Neural crest cell (in vitro differentiated cells): ENCODE measurements around the gene AUTS2. TPM values are rescaled to one million over a fixed set of nuclear protein-coding genes. Genes with fewer than 3 reads are reported as not detected.

Source experiments
- DNase-seq: peaks from one replicate; pipeline ENCODE4 v3.0.0; 2021; ENCODE audit warnings: low read depth, mixed read lengths, low spot score
- H3K27ac Mint-ChIP-seq: one replicate; pipeline ENCODE4 v1.8.0; 2021; ENCODE audit warnings: mild to moderate bottlenecking, mixed read lengths; ENCODE audit not compliant: unreplicated experiment
- H3K27me3 Mint-ChIP-seq: 2 replicates; pipeline ENCODE4 v1.8.0; 2021; ENCODE audit warnings: low read depth, mild to moderate bottlenecking, mixed read lengths
- H3K36me3 Mint-ChIP-seq: 2 replicates; pipeline ENCODE4 v1.8.0; 2021; ENCODE audit warnings: low read depth, mild to moderate bottlenecking, mixed read lengths
- H3K4me1 Mint-ChIP-seq: 2 replicates; pipeline ENCODE4 v1.8.0; 2021; ENCODE audit warnings: mixed read lengths
- H3K4me3 Mint-ChIP-seq: one replicate; pipeline ENCODE4 v1.8.0; 2021; ENCODE audit warnings: mild to moderate bottlenecking, mixed read lengths
- H3K9me3 Mint-ChIP-seq: 2 replicates; pipeline ENCODE4 v1.8.0; 2021; ENCODE audit warnings: mixed read lengths
- total RNA-seq: library from RNA; stranded (reverse); gene quantifications from 2 replicates; pipeline ENCODE4 v1.2.1, GENCODE V29; 2021
- TF ChIP-seq, protein P1 (sequence below): fragments of 200-600 bp; sonication (generic); conservative IDR thresholded peaks from 2 replicates; pipeline ENCODE4 v1.5.0; 2021; ENCODE audit warnings: antibody characterized with exemption, mild to moderate bottlenecking

AUTS2 gene
- total RNA-seq, 1 donor from 2014 or later: 152 TPM

DNA sequence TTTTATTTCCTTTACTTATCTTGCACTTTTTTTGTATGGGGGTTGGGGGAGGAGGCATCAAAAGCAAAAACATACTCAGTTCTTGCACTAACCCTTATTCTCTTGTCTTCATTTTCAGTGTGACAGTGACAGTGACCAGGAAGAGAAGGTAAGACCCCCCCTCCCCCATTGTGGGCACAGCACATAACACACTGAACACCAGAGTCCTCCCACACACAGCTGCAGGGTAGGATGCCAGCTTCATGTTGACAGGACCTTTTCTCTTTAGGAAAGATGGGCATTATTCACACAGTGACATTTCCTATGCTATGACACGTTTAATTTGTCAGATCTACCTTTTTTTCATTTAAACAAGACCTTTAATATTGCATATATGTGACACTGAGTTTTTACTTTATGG is 837.4 kb downstream of the AUTS2 start:
- Mint-ChIP-seq H3K27me3 (no peaks in the 10 kb centered on the region), H3K36me3 (peaks cover 4% of the 10 kb centered on the region), H3K4me1 (peaks cover 13% of the 10 kb centered on the region), H3K27ac (no peak overlapping the region), H3K9me3 (no peaks in the 10 kb centered on the region), H3K4me3 (no peak overlapping the region)
- DNase-seq: no peak
- TF ChIP-seq, protein P1, sequence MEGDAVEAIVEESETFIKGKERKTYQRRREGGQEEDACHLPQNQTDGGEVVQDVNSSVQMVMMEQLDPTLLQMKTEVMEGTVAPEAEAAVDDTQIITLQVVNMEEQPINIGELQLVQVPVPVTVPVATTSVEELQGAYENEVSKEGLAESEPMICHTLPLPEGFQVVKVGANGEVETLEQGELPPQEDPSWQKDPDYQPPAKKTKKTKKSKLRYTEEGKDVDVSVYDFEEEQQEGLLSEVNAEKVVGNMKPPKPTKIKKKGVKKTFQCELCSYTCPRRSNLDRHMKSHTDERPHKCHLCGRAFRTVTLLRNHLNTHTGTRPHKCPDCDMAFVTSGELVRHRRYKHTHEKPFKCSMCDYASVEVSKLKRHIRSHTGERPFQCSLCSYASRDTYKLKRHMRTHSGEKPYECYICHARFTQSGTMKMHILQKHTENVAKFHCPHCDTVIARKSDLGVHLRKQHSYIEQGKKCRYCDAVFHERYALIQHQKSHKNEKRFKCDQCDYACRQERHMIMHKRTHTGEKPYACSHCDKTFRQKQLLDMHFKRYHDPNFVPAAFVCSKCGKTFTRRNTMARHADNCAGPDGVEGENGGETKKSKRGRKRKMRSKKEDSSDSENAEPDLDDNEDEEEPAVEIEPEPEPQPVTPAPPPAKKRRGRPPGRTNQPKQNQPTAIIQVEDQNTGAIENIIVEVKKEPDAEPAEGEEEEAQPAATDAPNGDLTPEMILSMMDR: no peak

DNA sequence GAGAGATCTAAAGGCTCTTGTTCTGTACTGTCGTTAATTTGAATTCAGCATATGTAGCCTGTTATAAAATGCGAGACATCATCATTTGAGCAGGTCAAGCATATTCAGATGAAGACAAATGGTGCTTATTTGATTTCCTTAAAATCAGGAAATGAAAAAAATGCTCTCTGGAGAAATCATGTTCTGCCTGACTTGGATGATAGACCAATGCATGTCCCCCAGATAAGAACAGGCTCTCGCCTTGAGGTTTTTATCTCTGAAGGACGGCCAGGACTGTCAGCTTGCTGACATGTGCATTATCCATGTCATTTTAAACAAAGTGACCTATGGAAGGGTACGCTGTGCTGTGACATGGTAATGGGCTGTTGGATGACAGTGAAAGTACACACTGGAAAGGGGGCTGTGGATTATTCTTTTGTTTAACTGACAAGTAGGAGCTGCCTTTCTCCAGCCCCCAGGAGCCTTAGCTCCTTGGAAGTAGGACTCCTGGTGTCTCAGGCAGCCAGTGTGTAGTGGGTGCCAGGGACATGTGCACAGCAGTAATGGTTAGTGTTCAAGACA is 838.6 kb downstream of the AUTS2 start:
- no peak overlapping the region for H3K4me3 Mint-ChIP-seq
- H3K4me1 Mint-ChIP-seq: peaks cover 10% of the 10 kb centered on the region
- H3K27ac Mint-ChIP-seq: no peak overlapping the region
- H3K36me3 Mint-ChIP-seq: peaks cover 2% of the 10 kb centered on the region
- no peaks in the 10 kb centered on the region for H3K27me3 Mint-ChIP-seq
- TF ChIP-seq, protein P1: no peak
- no peaks in the 10 kb centered on the region for H3K9me3 Mint-ChIP-seq
- no peak for DNase-seq

DNA sequence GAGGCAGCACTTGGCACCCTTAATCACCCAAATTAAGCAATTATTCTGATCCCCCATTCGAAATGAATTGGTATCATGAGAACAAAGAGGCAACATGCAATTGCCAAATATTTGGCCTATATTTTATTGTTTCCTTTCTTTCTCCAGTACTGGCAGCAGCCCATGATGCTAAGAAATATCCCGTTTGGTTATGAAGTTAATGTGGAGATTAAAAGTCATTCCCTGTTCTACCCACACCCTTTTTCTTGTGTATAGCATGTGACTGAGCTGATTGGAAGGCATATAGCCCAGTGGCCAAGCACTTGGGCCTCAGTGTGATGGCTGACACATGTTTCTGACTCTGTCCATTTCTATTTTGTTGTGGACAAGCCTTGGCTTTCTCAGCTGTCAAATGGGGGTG is 841.4 kb downstream of the AUTS2 start:
- no peak overlapping the region for H3K4me3 Mint-ChIP-seq
- no peaks in the 10 kb centered on the region for H3K36me3 Mint-ChIP-seq
- H3K27me3 Mint-ChIP-seq: no peaks in the 10 kb centered on the region
- no peak overlapping the region for H3K27ac Mint-ChIP-seq
- peaks cover 7% of the 10 kb centered on the region for H3K4me1 Mint-ChIP-seq
- no peaks in the 10 kb centered on the region for H3K9me3 Mint-ChIP-seq
- DNase-seq: no peak
- TF ChIP-seq, protein P1: no peak

DNA sequence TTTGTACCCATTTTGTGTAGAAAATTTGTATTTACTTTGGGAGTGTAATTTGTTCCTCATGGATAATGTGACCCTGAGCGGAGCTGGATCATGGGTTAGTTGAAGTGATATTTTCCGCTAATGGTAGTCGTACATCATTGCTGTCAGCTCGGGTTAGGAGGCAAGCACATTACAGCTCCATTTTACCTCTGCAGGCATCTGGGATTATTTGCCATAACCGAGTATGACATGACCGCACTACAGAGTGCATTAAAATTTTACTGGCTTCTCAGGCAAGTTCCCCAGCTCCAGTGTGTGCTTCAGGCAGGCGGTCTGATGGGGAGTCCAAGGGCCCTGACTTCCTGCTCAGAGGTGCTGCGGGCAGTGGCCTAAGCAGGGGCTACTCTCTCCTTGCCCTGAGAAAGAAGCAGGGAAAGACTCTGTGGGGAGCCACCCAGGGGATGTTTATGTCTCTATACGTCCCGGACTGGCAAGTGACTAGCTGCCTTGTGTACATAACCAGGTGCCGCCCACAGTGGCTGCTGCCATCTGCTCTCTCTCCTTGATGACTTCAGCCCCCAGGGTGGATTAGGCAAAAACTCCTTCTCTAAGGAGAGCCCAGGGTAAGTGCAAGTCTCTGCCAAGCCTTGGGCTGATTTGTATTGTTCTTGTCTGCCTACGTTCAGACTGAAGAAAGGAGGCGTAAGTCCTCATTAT is 848.3 kb downstream of the AUTS2 start:
- Mint-ChIP-seq H3K36me3 (no peaks in the 10 kb centered on the region), H3K27ac (peak overlapping the region; percentile 39), H3K9me3 (no peaks in the 10 kb centered on the region), H3K4me1 (no peaks in the 10 kb centered on the region), H3K4me3 (no peak overlapping the region), H3K27me3 (no peaks in the 10 kb centered on the region)
- TF ChIP-seq, protein P1: no peak
- no peak for DNase-seq

DNA sequence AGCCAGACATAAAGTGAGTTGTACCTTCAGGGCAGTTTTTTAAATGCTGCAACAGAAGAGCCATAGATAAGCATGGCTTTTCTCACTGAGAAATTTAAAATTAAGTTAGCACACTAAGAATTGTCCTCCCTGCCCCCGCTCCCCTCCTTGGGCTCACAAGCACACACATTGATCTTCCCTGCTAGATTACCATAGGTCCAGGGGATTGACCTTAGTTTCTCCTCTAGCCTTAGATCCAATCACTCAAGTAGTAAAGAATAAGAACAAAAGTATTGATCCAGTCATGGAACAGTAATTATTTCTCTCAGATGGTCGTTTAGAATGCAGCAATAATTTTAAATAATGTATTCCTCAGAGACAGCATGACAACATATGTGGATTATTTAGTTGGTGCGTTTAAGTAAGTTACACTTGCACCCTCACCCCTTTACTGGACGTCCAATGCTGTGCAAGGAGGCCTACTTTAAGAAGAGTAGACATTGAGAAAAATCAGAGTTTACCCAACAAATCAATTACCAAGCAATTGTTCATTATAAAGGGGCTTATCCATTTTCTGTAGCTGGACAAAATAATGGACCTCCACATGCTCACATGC is 850.1 kb downstream of the AUTS2 start:
- H3K27me3 Mint-ChIP-seq: no peaks in the 10 kb centered on the region
- no peaks in the 10 kb centered on the region for H3K4me1 Mint-ChIP-seq
- TF ChIP-seq, protein P1: no peak
- no peaks in the 10 kb centered on the region for H3K36me3 Mint-ChIP-seq
- no peak for DNase-seq
- no peak overlapping the region for H3K4me3 Mint-ChIP-seq
- H3K27ac Mint-ChIP-seq: no peak overlapping the region
- no peaks in the 10 kb centered on the region for H3K9me3 Mint-ChIP-seq
